Sigmoid colon (tissue), 4 donors: ENCODE data around the gene PDCD11.

Experiments
- CTCF ChIP-seq, 4 experiments: fragments of 450-650 bp in 3 of 4; fragments of 200-600 bp in 1 of 4; IDR thresholded peaks; one replicate each; pipeline ENCODE4 v1.5.1; 2016 to 2019; ENCODE audit warnings: antibody characterized with exemption in 4 of 4, mild to moderate bottlenecking in 3 of 4, moderate library complexity in 2 of 4
- EP300 ChIP-seq, 4 donors: sonication (generic); formaldehyde crosslinking; IDR thresholded peaks; one replicate each; pipeline ENCODE4 v1.6.1; 2017; ENCODE audit warnings: antibody characterized with exemption in 4 of 4
- POLR2A ChIP-seq, 2 donors: fragments of 450-650 bp; IDR thresholded peaks; one replicate each; pipeline ENCODE4 v1.6.1; 2016; ENCODE audit warnings: antibody characterized with exemption in 2 of 2, mild to moderate bottlenecking in 2 of 2, moderate library complexity in 2 of 2
- POLR2AphosphoS5 ChIP-seq, 4 donors: sonication (generic); formaldehyde crosslinking; IDR thresholded peaks; one replicate each; pipeline ENCODE4 v1.6.1; 2017; ENCODE audit warnings: antibody characterized with exemption in 4 of 4

- TF ChIP-seq CTCF (IDR thresholded peaks at IDR 0.05): no peak
- TF ChIP-seq EP300 (IDR thresholded peaks at IDR 0.05): no peak
- TF ChIP-seq POLR2A (IDR thresholded peaks at IDR 0.05): no peak
- TF ChIP-seq POLR2AphosphoS5 (IDR thresholded peaks at IDR 0.05): no peak
These were observed 98.9 kb downstream of the PDCD11 start for GRCh38 chr10:103495321-103495720.
